Measurements from ENCODE around the gene SAFB.

SAFB gene

DNA sequence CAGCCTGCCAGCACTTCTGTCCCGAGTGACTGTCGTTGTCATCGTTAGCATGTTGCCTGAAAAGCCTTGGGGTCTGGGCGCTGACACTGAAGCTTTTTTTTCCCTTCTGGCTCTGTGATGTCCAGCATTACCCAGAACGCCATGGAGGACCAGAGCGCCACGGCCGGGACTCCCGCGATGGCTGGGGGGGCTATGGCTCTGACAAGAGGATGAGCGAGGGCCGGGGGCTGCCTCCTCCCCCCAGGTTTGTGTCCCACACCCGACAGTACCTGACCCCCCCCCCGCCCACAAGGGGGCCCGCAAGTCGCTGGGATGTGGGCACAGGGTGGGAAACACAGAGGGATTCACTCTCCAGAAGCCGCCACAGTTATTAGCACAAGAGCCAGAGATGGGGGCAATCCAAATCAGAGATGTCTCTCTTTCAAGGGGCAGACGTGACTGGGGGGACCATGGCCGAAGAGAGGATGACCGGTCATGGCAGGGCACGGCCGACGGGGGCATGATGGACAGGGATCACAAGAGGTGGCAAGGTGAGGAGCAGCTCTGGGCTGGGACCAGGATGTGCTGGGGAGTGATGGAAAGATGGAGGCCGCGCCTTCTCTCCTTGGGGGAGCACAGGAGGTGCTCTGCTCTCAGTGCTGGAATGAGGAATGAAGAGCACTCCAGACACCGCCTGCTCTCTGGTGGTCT, 44.2 kb downstream of the SAFB start:
- DNase-seq (ENCODE audit: low read depth, low spot score) = no peak

DNA sequence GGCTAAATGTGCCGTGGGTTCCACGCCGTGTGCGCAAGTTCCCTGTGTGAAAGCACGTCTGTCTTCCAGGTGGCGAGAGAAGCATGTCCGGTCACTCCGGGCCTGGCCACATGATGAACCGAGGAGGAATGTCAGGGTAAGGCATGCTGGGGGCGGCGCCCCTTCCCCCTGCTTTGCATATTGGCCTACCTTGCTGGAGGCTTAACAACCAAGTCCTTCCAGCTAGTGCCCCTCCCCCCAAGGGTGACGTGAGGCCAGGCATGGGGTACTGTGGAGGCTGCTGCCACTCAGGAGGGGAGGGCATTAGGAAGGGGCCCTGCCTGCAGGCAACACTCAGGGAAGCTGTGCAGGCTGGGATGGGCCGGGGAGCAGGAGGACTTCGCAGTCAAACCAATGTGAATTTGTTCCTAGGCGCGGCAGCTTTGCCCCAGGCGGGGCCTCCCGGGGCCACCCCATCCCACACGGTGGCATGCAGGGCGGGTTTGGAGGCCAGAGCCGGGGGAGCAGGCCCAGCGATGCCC, 44.9 kb downstream of the SAFB start:
- DNase-seq (ENCODE audit: low read depth, low spot score) = no peak

DNA sequence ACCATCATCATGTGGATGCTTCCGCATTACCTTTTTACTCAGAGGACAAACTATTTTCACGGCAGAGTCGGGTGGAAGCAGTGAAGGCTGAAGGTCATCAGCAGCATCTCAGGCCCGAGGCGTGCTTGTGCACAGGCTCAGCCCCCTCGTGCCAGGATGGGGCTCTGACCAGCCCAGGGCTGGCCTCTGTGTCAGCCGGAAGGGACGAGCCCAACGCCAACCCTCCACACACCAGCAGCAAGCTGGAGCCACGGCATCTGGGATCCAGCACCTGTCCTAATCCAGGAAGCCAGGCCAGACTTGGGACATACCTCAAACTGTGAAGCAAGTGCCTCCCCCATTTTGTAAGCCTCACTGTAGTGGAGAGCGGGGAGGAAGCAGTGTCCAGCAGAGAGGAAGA, 46.3 kb downstream of the SAFB start:
- no peak for DNase-seq (ENCODE audit: low read depth, low spot score)

DNA sequence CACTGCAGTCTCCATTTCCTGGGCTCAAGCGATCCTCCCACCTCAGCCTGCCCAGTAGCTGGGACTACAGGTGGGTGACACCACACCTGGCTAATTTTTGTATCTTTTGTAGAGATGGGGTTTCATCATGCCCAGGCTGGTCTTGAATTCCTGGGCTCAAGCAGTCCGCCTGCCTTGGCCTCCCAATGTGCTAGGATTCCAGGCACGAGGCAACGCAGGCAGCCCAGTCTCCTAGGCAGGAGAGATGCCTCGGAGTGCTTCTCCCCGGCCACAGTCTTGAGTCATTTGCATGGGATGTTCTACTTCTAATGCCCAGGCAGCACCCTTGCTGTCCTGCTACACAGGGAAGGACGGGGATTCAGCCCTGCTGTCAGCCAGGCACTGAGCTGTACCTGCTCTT, 48.7 kb downstream of the SAFB start:
- DNase-seq (ENCODE audit: low read depth, low spot score) = no peak

DNA sequence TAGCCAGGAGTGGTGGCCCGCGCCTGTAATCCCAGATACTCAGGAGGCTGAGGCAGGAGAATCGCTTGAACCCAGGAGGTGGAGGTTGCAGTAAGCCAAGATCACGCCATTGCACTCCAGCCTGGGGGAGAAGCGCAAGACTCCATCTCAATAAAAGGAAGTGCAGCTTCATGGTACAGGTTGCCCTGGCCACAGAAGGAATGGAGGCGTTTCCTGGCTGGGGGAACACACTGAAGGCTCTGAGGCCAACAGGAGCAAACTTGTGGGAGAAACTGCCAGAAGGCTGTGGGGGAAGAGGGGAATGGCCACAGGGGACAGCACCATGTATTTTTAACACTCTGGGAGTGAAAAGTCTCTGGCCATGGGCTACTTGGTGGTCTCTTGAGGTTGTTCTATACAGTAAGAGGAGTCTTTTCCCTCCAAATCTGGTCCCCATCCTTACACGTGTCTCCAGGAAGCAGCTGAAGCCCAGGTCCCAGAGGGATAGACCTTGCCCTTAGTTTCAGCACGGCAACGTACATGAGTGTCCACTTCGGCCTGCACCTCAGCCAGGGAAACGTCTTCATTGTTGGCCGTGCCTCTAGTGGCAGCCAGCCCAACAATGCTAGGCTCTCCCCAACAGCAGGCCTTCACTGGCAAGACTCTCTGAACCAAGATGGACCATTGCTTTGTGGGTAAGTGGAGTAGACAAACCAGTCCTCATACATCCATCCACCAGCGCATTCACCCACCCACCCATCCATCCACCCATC, 50.0 kb downstream of the SAFB start:
- no peak for DNase-seq (ENCODE audit: low read depth, low spot score)

DNA sequence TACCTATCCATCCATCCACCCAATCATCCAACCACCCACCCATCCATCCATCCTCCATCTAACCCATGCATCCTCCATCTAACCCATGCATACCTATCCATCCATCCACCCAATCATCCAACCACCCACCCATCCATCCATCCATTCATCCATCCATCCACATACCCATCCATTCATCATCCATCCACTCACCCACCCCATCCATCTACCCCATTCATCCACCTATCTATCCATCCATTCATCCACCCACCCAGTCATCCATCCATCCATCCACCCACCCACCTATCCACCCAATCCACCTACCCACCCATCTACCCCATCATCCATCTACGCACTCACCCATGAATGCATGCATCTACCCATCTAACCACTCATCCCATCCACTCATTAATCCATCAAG, 50.9 kb downstream of the SAFB start:
- DNase-seq (ENCODE audit: low read depth, low spot score) = no peak

DNA sequence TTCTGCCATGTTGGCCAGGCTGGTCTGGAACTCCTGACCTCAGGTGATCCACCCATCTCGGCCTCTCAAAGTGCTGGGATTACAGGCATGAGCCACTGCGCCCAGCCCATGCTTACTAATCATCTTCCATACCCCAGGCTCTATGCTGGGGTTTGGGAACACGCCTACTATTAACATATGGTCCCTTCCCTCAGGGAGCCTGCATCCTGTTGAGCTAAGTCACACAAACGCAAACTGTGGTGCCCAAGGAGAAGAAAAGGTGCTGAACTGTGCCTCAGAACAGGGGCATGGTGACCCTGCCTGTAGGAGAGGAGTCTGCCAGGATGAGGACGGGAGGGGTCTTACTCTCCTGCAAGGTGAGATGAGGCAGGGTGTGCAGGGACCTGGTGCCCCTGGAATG, 51.8 kb downstream of the SAFB start:
- no peak for DNase-seq (ENCODE audit: low read depth, low spot score)

DNA sequence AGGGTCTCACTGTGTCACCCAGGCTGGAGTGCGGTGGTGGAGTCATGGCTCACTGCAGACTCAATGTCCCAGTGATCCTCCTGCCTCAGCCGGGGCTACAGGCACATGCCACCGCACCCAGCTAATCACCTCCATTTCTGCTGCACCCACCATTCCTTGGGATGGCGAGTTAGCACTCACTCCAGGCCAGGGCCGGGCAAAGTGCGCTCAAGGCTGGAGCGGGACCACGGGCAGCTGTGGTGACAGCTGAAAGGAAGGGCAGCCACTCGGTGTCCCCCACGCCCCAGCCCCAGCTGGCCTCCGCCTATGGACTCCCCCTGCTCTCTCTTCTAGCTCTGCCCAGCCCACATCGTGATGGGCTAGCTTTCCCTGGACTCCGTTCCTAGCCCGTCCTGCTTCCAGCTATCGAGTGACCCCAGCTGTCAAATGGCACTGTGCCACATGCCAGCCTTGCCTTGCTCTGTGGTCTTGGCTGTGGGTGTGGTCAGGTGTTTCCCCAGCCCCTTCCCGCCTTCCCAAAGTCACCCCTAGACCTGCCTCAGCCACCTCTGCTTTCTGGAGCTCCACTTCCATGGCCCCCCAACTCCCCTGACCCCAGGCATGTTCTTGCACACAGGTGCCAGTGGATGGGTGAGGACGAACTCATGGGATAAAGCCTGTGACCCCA, 53.4 kb downstream of the SAFB start:
- DNase-seq (ENCODE audit: low read depth, low spot score) = no peak

DNA sequence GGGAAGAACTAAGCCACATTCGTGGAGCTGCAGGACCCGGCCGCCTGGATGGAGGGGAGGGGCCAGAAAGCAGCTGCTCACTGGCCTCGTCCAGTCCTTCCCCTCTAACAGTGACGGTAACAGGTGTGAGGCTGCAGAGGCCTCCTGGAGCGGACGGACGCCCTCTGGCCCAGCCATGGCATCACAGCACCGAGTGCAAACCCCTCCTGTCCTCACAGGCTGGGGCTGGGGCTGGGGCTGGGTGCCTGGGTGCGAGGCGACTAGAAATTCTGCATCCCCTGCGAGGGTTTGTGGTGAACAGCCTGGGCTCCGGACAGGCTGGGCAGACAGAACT, 53.9 kb downstream of the SAFB start:
- no peak for DNase-seq (ENCODE audit: low read depth, low spot score)

DNA sequence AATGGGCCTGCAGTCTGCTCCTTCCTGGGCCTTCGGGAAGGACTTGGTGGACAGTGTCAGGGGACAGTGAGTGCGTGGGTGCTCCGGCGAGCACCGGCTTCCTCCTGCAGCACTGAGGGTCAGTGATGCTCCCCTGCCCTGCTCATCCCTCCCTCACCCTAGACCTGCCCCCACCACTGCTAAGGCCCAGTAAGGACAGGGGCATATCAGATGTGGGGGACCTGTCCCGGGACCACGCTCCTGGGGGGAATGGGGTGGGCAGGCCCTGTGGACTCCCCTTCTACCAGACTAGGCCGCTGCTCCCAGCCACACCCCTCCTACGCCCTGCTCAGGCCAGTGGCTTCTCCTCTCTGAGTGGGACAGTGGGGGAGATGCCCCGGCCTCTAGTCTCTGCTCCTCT, 54.3 kb downstream of the SAFB start:
- DNase-seq (ENCODE audit: low read depth, low spot score) = no peak

DNA sequence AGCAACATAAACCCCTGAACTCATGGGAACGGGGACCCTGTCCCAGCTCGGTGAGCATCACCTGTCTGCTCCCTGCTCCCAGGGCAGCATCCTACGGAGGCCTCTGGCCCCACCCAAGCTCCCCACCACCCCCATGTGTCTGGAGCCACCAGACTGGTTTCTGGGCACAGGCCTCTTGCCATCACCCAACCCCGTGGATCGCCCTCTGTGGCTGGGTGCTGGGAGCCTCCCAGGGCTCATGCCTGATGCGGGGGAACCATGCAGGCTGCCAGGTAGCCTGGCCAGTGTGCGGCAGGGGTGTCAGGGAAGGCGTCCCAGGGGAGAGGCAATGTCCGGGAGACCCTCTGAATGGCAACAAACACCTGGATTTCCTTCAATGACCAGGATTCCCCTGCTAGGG, 54.7 kb downstream of the SAFB start:
- DNase-seq (ENCODE audit: low read depth, low spot score) = no peak

DNA sequence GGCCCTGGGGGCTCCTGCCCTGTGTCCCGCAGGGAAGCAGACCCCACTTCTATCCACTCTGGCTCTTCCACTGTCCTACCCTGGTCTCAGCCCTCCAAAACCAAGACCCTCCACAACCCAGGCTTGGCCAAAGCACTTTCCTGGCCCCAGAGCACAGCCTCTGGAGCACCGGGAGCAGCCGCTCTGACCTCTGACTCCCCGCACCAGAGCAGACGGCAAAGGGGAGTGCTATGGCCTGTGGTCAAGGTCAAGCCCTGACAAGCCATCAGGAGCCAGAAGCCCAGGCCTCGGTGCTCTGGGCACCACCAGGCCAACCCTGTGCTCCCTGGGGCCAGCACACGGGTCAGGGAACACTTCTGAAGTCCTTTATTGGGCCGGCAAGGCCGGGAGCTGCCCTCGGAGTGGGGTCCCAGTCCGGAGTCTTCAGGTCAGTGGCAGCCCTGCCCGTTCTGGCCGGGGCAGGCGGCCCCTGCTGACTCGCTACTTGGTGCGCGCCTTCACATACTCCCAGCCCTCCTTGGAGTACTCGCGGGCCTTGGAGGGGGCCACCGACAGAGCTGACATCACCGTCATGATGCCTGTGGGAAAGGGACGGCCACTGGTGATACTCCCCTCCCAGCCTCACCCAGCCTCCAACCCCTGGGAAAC, 55.3 kb downstream of the SAFB start:
- no peak for DNase-seq (ENCODE audit: low read depth, low spot score)

DNA sequence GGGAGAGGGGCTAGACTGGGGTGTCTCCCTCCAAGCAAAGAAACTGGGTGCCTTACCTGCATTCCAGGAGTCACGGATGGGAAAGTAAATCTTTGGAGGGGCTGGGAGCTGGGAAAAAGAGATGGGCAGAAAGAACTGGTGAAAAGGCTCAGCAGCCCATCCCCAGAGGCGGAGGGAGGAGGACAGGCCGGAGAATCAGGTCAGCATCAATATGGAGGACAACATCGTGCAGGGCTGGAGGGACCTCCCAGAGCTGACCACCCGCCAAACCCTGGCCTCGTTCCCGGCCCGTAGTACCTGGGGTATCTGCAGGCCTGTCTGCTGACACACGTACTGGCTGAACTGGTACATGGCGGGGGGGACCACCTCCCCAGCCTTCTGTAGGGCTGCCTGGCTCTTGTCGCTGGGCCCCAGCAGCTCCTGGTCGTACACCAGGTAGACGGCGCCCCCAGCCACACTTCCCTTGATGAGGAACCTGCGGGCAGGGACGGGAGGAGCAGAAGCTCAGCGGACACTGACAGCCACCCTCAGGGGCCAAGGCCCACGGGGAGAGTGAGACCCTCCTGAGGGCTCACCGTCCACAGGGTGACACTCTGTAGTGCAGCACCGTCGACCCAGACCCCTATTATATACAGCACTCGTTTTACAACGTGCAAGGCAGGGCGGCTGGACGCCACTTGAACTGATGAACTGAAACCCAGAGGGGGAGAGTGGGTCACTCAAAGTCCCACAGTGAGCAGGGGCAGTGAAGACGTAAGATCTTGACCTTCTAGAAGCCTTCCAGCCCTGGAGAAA, 56.6 kb downstream of the SAFB start:
- DNase-seq (ENCODE audit: low read depth, low spot score) = no peak

DNA sequence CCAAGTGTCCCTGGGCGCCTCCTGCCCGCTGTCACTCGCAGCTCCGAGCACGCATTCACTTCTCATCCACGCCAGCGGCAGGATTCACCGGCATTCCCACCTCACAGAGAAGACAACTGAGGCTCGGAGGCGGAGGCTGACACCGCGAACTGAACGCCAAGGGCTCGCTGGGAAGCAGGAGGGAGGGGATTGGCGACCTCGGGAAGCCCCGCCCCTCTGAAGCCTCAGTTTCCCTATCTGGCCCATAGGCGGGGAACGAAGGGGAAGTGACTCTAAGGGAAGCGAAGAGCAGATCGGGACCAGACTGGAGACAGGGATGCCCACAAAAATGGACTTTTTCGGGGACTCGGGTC, 57.2 kb downstream of the SAFB start:
- no peak for DNase-seq (ENCODE audit: low read depth, low spot score)

DNA sequence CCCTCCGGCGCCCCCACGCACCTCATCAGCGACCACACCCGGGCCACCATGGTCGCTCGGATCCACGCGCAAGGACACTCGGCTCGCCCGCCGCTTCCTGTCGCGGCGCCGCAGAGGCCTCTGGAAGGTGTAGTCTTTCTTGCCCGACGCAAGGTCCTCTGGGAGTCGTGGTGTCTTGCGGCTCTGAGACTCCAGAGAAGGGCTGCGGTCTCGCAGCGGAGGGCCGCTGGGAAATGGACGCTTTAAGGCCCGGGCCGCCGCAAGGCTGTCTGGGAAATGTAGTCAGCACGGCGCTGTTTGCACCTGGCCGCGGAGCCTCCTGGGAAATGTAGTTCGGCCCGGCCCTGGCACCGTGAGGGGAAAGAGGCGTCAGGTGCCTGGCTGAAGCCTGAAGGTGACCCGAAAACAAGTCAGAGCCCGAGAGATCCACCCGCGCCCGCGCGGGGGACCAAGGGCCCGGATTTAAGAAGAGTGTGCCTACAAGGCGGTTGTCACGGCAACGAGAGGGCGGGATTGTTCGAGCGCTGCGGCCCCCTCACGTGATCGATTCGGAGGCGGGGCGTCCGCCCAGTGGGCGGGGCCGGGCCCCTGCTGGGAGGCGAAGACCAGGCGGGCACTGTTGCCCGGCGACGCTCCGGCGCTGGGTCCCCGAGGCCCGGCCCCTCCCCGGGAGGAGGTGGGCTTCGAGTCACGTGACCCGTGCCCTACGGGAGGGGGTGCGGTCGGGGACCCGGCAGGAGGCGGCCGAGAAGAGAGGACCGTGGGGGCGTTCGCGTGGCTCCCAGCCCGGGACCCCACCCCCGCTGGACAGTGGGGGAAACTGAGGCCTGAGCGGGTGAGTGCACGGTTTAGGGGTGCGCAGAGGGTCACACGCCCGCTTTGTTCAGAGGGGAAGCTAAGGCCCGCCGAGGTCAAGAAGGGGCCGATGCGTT, 57.8 kb downstream of the SAFB start, which contains the start of the genes HSD11B1L and MICOS13:
Gene HSD11B1L (plus strand): TSS at position 591 of the 932 bp plus-strand sequence. CDS start 3,806 bp downstream, outside the sequence.
Gene MICOS13 (minus strand): TSS at position 80 of the 932 bp plus-strand sequence. CDS start 30 bp downstream, at position 50.
- peak; percentile 97 for DNase-seq (ENCODE audit: low read depth, low spot score)

DNA sequence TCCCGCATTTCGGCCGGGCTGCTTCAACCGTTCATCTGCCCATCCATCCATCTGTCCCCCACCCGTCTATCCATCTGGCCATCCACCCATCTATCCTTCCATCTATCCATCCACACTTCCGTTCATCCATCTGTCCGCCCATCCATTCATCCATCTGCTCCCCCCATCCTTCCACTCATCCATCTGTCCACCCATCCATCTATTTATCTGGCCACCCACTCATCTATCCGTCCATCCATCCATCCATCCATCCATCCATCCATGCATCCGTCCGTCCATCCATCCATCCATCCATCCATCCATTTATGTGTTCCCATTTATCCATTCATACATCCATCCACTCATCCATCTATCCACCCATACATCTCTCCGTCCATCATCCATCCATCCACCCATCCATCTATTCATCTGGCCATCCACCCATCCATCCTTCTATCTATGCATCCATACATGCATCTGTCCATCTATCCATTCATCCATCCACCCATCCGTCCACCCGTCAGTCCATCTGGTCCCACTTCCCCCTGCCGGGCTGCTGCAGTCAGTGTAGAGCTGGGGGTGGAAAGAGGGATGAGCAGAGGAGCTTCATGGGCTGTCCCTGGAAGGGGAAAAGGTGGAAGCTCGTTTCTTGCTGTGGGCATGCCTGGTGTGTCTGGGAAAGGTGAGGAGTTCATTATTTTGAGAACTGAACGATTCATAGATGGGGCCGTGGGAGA, 58.7 kb downstream of the SAFB start:
- DNase-seq (ENCODE audit: low read depth, low spot score) = no peak

DNA sequence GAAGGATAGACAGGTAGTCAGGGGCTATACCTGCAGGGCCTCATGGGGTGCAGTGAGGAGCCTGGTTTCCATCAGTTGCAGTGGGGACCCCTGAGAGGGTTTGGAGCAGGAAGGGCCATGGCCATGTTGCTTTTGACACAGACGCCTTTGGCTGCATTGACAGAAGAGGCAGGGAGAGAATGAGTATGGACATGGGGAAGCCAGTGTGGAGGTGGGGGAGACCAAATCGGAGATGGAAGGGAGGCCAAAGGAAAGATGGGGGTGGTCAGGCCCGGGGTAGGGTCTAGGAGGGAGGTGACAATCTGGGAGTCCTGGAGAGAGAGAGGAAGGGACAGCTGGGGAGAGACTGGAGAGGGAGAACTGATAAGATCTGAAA, 59.2 kb downstream of the SAFB start:
- no peak for DNase-seq (ENCODE audit: low read depth, low spot score)

DNA sequence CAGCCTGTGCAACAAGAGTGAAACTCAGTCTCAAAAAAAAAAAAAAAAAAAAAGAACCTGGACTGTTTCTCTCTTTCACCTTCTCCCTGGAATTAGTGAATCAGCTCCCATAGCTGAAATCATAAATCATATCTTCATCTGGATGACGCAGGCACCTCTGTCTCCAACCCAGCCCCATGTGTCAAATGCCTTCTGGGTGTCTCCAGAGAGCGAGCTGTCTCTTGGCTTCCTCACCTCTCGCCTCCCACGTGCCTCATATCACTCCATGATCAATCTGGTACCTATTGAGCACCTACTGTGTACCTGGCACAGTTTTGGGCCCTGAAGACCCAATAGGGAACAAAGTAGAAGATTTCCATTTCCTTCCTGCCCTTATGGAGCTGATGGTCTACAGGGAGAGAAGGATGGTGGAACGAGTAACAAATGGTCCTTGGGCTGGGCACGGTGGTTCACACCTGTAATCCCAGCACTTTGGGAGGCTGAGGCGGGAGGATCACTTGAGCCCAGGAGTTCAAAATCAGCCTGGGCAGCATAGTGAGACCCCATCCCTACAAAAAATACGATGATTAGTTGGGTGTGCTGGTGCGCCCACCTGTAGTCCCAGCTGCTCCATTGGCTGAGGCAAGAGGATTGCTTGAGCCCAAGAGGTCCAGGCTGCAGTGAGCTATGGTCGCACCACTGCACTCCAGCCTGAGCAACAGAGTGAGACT, 60.4 kb downstream of the SAFB start:
- no peak for DNase-seq (ENCODE audit: low read depth, low spot score)

All from activated CD4-positive, CD25-positive, alpha-beta regulatory T cell treated with anti-CD3 and anti-CD28 coated beads, Interleukin-2, amount 50 U/mL, for 16 hours (primary cell).